Measurements from ENCODE around the gene TBC1D20.

The TBC1D20 gene

DNA sequence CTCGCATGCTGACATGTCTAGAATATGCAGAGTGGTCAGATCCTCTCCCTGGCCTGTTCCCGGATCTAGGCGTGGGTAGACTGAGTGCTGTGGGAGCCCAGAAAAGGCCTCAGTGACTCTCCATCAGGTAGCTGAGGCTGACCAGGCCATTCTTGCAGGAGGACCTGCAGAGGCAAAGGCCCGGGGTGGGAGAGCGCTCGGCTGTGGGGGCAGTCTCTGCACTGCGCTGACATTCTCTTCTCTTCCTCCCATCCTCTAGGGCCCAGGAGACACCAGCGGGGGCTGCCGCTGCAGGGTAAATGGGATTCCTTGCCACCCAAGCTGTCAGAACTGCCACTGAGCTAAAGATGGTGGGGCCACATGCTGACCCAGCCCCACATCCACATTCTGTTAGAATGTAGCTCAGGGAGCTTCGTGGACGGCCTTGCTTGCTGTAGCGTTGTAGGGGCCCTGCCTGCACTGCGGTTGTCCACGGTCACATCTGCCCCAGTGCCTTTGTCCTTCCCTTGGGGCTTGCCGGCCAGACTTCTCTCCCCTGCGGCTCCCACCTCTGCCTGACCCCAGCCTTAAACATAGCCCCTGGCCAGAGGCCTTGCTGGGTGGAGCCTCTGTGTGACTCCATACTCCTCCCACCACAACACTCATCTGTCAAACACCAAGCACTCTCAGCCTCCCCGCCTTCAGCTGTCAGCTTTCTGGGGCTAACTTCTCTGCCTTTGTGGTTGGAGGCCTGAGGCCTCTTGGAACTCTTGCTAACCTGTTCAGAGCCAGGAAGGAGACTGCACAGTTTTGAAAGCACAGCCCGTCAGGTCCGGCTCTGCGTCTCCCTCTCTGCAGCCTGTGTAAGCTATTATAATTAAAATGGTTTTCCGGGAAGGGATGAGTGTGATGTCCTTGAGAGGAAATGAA, 32.0 kb downstream of the TBC1D20 start:
- DNase-seq (ENCODE audit: low spot score): no peak
- TF ChIP-seq CTCF (IDR thresholded peaks at IDR 0.05; ENCODE audit: extremely low read depth, missing control alignments): no peak

DNA sequence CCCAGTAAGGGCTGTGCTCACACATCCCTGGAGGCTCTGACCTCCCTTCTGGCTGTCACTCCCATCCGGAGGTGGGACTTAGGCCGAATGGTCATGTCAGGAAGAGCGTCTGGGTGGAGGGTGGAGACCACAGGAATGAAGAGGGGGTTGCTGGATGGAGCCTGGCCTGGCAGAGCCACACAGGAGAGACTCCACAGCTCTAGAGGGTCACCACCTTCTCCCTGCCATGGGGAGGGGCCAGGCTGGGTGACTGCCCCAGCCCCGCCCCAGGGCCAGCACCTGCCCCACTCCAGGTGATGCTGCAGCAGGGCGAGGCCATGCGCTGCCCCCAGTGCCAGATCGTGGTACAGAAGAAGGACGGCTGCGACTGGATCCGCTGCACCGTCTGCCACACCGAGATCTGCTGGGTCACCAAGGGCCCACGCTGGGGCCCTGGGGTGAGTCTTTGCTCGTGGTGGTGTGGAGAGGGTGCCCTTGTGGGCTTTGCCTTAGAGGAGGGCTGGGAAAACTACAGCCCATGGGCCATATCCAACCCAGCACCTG, 33.6 kb downstream of the TBC1D20 start:
- DNase-seq (ENCODE audit: low spot score): no peak
- TF ChIP-seq CTCF (IDR thresholded peaks at IDR 0.05; ENCODE audit: extremely low read depth, missing control alignments): no peak

DNA sequence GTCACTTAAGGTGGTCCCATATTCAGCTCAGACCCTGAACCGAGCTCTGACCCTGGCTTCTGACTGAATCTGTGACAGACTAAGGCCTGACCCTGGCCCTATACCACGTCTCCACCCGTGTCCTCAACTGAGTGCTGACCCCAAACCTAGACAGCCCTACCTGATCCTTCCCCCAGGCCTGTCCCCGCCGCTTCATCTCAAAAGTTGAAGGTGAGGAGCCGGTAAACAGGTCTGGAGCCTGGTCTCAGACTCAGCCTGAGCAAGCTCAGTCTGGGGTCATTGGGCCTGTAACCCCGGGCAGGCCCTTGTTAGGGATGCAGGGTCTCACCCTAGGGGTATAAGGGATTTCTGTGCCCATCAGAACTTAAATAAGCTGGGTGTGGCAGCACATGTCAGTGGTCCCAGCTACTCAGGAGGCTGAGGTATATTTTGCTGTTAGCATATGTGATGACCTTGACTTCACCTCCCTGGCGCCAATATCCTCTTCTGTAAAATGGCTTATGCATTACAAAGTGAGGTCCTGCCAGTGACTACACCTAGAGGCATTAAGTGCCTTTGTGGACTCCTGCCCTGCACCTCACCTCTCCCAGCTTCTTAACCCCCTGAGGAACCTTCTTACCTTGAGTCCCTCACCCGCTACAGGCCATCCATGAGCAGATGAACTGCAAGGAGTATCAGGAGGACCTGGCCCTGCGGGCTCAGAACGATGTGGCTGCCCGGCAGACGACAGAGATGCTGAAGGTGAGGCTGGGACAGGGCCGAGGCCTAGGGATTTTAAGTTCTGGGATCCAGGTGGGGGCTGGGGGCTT, 34.3 kb downstream of the TBC1D20 start:
- DNase-seq (ENCODE audit: low spot score): no peak
- TF ChIP-seq CTCF (IDR thresholded peaks at IDR 0.05; ENCODE audit: extremely low read depth, missing control alignments): no peak

GRCh38 chr20:427401-427800, 34.9 kb downstream of the TBC1D20 start:
- TF ChIP-seq CTCF (IDR thresholded peaks at IDR 0.05; ENCODE audit: extremely low read depth, missing control alignments): no peak
- DNase-seq (ENCODE audit: low spot score): no peak

GRCh38 chr20:426566-426965, 35.8 kb downstream of the TBC1D20 start:
- no peak for DNase-seq (ENCODE audit: low spot score)
- no peak for TF ChIP-seq CTCF (IDR thresholded peaks at IDR 0.05; ENCODE audit: extremely low read depth, missing control alignments)

DNA sequence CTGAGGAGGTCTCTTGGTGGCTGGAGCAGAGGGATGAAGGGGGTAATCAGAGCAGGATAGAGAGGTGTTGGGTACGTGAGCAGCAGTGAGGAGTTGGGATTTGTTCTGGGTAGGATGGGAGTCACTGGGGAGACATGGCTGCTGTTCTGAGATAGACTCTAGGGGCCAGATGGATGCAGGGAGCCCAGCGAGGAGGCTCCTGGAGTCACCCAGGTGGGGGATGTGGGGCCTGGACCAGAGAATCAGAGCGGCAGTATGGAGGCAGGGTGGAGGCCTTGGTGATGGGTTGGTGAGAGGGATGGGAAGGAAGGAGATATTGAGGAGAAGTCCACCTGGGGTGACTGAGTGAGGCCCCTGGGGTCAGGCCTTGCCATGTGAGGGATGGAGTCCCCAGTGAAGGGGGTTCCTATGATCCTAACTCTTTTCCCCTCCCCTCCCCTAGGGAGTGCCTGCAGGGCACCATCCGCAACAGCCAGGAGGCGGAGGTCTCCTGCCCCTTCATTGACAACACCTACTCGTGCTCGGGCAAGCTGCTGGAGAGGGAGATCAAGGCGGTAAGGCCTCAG, 40.6 kb downstream of the TBC1D20 start:
- no peak for DNase-seq (ENCODE audit: low spot score)
- TF ChIP-seq CTCF (IDR thresholded peaks at IDR 0.05; ENCODE audit: extremely low read depth, missing control alignments): no peak

Measured in GM20000 (cell line).